HL-60 (cell line): ENCODE data around the gene LRRC49.

Experiments
- DNase-seq, 2 experiments: peaks; one replicate each; pipeline ENCODE4 v3.0.0-alpha.2; 2010 to 2020; ENCODE audit warnings: low read depth in 1 of 2, low spot score in 1 of 2
- H3K27ac ChIP-seq: fragments of 250-450 bp; sonication (Bioruptor Pico); replicated peaks from 2 replicates; pipeline ENCODE4 v1.5.1; 2020; ENCODE audit warnings: mild to moderate bottlenecking, moderate library complexity
- H3K27me3 ChIP-seq: fragments of 250-450 bp; sonication (Bioruptor Pico); 2 replicates; pipeline ENCODE4 v1.5.1; 2021; ENCODE audit warnings: mild to moderate bottlenecking, moderate library complexity; ENCODE audit not compliant: insufficient read depth, poor library complexity, severe bottlenecking
- H3K4me3 ChIP-seq: replicated peaks from 2 replicates; pipeline ENCODE4 v1.5.1; 2011; ENCODE audit warnings: mild to moderate bottlenecking, control low read depth, low read length; ENCODE audit not compliant: insufficient read depth
- GABPA ChIP-seq: IDR thresholded peaks from 2 replicates; pipeline ENCODE4 v1.6.1; 2012; ENCODE audit warnings: low read depth
- POLR2AphosphoS5 ChIP-seq: IDR thresholded peaks from 2 replicates; pipeline ENCODE4 v1.6.1; 2012; ENCODE audit warnings: low read depth
- SPI1 ChIP-seq: IDR thresholded peaks from 2 replicates; pipeline ENCODE4 v1.6.1; 2012; ENCODE audit warnings: low read depth, mild to moderate bottlenecking, borderline replicate concordance
- TF ChIP-seq, protein P1 (sequence below): IDR thresholded peaks from 2 replicates; pipeline ENCODE4 v1.6.1; 2012; ENCODE audit warnings: low read depth; ENCODE audit not compliant: insufficient replicate concordance
- TF ChIP-seq, protein P2 (sequence below): IDR thresholded peaks from one replicate; pipeline ENCODE4 v1.5.1; 2011; ENCODE audit warnings: low read length, control low read depth, inconsistent platforms; ENCODE audit not compliant: insufficient read depth

The LRRC49 gene

DNA sequence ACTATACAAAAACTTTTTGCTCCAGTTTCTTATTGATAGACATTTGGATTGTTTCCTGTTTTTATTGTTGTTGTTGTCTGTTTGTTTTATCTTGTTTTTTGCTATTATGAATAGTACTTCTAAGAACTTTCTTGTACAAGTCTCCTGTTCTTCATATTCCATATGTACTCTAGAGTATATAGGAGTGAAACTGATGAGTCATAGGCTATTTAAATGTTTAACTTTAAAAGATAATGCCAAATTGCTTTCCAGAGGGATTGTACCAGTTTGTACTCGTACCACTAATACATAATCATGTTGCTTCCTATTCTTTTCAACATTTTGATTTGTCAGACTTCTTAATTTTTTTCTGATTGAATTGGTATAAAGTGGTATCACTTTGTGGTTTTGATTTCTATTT, 19.6 kb downstream of the LRRC49 start:
- no peaks in the 10 kb centered on the region for H3K27me3 ChIP-seq
- no peak overlapping the region for H3K27ac ChIP-seq
- DNase-seq = no peak
- H3K4me3 ChIP-seq = no peak overlapping the region
- TF ChIP-seq POLR2AphosphoS5 (no peak), SPI1 (no peak), GABPA (no peak)
- TF ChIP-seq, protein P1, sequence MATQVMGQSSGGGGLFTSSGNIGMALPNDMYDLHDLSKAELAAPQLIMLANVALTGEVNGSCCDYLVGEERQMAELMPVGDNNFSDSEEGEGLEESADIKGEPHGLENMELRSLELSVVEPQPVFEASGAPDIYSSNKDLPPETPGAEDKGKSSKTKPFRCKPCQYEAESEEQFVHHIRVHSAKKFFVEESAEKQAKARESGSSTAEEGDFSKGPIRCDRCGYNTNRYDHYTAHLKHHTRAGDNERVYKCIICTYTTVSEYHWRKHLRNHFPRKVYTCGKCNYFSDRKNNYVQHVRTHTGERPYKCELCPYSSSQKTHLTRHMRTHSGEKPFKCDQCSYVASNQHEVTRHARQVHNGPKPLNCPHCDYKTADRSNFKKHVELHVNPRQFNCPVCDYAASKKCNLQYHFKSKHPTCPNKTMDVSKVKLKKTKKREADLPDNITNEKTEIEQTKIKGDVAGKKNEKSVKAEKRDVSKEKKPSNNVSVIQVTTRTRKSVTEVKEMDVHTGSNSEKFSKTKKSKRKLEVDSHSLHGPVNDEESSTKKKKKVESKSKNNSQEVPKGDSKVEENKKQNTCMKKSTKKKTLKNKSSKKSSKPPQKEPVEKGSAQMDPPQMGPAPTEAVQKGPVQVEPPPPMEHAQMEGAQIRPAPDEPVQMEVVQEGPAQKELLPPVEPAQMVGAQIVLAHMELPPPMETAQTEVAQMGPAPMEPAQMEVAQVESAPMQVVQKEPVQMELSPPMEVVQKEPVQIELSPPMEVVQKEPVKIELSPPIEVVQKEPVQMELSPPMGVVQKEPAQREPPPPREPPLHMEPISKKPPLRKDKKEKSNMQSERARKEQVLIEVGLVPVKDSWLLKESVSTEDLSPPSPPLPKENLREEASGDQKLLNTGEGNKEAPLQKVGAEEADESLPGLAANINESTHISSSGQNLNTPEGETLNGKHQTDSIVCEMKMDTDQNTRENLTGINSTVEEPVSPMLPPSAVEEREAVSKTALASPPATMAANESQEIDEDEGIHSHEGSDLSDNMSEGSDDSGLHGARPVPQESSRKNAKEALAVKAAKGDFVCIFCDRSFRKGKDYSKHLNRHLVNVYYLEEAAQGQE = no peak
- TF ChIP-seq, protein P2, sequence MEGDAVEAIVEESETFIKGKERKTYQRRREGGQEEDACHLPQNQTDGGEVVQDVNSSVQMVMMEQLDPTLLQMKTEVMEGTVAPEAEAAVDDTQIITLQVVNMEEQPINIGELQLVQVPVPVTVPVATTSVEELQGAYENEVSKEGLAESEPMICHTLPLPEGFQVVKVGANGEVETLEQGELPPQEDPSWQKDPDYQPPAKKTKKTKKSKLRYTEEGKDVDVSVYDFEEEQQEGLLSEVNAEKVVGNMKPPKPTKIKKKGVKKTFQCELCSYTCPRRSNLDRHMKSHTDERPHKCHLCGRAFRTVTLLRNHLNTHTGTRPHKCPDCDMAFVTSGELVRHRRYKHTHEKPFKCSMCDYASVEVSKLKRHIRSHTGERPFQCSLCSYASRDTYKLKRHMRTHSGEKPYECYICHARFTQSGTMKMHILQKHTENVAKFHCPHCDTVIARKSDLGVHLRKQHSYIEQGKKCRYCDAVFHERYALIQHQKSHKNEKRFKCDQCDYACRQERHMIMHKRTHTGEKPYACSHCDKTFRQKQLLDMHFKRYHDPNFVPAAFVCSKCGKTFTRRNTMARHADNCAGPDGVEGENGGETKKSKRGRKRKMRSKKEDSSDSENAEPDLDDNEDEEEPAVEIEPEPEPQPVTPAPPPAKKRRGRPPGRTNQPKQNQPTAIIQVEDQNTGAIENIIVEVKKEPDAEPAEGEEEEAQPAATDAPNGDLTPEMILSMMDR = no peak

DNA sequence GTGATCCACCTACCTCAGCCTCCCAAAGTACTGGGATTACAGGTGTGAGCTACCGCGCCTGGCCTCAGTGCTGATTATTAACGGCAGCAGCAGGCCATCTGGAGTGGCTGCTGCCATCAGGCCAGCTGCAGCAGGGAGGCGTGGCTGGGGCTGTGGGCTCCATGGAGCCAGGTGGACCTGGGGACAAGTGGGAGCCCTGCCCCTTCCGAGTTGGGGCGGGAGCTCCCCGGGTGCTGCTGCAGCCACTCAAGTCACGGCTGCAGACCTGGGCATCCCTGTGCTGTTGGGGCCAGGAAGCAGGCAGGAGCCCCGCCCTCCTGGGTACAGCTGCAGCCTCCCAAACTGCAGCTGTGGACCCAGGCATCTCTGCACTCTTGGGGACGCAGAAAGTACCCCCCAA, 23.9 kb downstream of the LRRC49 start:
- no peak for DNase-seq
- TF ChIP-seq GABPA (no peak), SPI1 (no peak), POLR2AphosphoS5 (no peak)
- TF ChIP-seq, protein P1 = no peak
- TF ChIP-seq, protein P2 = no peak
- peaks cover 2% of the 10 kb centered on the region for H3K27me3 ChIP-seq
- H3K4me3 ChIP-seq = no peak overlapping the region
- no peak overlapping the region for H3K27ac ChIP-seq

DNA sequence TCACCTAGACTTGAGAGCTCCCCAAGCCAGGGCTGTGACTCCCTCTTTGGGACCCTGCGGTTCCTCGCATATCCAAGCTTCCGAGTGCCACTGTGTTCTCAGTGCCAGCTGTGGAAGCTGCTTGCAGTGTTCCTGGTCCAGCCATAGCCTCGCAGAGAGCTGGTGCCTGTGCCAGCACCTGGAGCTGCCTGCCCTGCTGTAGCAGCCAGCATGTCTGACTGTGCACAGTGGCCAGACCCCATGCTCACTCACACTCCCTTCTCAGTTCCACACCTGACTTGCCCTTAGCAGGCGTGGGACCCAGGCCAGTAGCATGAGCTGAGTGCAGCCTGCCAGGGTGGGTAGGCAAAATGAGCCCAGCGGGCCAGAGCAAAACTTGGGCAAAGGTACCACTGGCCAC, 25.3 kb downstream of the LRRC49 start:
- Histone ChIP-seq H3K27me3 (peaks cover 2% of the 10 kb centered on the region), H3K27ac (no peak overlapping the region), H3K4me3 (no peak overlapping the region)
- TF ChIP-seq SPI1 (no peak), POLR2AphosphoS5 (no peak)
- TF ChIP-seq, protein P2 = no peak
- DNase-seq = no peak

DNA sequence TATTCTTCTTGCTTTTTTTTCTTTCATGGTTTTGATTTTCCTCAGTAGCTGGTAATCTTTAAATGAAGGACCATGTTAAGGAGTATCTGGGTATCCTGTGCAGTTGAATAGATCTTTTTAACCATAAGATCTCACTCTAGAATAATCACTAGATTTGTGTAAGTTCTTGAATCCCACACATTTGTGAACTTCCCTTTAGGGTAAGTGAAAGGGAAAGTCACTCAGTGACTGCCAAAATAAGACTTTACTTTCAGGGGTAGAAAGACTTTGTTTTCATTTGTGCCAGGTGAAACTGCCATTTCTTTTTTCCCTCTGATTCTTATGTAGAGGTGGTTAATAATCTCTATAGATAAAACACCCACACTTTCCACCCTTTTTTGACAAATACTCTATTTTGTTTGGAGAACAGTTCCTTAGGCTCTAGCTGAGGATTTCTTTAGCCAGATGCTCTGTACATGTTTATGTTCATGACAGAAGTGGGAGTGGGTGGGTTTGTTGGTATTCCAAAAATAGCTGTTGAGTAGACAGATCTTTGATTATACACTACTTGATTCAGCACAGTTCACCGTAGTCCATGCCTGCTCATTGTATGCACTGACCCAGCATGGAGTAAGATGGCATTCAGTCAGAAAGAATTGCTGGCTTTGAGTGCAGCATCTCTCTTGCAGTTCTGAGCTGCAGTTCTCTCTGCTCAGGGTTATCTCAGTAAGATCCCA, 28.5 kb downstream of the LRRC49 start:
- no peak for DNase-seq
- Histone ChIP-seq H3K4me3 (no peak overlapping the region), H3K27ac (no peak overlapping the region), H3K27me3 (peaks cover 4% of the 10 kb centered on the region)
- no peak for TF ChIP-seq GABPA
- TF ChIP-seq, protein P2 = no peak
